TTC549 (cell line): ENCODE data around the gene ZNF831.

Experiments
- FAIRE-seq: peaks from 2 replicates; lab custom pipeline; 2012; peaks lifted over from hg19 to GRCh38; lab: Jason Lieb, UNC

The ZNF831 gene

DNA sequence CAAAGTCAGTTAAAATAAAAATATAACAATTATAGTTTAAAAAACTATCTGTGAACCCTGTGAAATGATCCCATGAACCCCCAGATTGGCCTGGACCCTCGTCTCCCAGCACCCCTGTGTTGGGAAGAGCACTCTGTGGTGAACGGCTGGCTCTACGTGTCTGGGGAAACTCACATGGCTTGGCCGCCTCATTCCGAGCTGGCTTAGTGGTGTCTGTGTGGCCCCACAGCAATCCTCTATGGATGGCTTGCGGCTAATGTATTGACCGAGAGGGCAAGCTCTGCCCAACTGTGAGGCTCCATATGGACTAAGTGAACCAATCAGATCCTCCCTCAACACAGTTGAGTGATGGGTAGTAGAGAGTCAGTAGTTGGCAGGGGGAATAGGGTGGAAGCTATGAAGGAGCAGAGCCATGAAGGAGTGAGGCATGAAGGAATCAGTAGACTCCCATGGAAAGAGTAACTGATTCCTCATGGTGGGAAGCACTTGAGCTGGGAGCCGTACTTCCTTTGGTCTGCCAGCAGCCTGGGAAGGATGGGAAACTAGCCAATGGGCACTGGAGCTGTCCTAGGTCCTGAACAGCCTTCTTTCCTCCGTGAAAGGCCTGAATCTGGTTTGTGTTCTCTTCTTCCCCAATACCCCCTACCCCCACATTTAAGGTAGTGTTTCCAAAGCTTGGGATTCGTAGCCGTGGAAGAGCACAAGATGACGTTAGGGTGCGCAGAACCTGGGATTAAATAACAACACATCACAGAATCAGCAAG is 21.6 kb upstream of the ZNF831 start:
- no peak for FAIRE-seq

DNA sequence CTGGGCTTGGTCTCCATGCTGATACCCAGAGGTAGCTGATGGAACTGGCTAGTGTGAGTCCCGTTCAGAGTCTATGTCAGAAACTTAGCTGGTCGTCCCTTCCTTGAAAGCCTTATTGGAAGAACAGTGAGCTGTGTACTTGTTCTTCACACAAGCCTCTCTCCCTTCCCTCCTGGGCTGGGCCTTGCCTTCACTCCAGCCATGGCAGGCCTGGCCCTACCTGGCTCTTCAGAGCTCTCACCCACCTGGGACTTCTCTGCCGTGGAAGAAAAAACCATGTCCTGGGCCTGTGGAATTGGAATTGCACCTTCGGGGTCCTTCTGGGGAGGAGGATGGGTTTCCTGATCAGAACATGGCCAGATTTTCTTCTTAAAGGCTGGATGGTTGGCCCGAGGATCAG is 20.3 kb upstream of the ZNF831 start:
- no peak for FAIRE-seq

DNA sequence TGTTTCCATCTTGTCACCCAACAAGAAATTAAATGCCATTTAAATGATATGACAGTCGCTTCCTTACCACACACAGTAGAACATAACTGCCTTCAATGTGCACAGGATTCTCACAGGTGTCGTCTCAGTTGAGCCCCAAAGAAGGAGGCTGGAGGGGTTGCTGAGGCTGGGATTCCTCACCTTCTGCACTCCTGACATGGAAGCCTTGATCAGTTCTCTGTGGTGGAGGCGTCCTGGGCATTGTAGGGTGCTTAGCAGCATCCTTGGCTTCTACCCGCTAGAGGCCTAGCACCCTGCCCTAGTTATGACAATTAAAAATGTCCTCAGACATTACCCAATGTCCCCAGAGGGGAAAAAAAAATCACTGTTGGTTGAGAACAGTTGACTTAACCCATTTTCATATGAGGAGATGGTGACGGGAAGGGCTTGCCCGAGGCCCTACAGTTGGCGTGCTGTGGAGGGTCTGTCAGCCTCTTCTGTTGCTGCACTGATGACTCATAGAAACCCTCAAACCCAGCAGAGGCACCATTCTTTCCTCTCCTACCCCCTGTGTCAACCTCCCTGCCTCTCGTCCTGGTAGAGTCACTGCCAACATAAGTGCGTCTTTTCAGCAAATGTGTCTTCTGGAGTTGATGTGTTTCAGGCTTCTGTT is 19.3 kb upstream of the ZNF831 start:
- FAIRE-seq: no peak

DNA sequence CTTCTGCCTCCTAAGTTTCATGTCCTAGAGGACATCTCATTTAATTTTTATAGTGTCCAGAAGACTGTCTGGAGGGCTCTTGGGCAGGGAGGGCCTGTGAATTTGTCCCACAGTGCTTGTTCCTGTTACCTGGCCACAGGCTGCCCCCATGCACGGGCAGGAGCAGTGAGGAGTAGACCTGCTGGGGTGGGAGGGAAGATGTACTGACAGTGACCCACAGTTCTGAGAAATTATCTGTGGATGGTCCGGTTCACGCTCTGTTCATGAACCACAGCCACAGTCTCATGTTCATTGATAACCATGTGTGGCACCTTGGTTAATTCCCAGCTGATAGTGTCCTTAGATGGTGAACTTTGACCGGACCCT is 18.8 kb upstream of the ZNF831 start:
- no peak for FAIRE-seq

DNA sequence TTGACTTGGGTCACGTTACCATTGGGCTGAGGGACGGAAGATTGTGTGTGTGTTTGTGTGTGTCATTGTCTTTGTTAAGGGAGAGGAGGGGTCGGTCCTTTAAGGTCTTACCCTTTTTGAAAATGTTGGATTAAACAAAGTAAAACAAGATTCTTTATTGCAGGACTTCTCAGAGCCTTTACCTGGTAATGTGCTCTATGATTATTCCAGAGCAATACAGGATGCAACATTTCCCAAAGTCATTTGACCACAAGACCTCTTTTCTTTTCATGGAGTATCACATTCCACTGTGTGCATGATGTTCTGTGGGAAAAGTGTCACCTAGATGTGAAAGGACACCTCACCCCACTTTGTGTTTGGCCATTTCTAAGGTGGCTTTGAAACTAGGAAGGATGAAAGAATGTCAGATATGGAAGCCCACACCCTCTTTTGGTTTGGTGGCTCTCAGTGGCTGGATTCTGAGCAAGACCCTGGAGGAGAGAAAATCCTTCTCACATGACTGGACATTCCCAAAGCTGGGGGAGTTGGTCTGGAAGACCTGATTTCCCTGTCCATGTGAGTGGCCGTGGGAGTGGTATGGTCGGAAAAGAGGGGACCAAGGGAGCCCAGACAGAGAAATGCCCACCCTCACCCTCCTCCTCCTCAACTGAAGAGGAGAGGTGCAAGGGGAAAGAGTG is 18.2 kb upstream of the ZNF831 start:
- no peak for FAIRE-seq

DNA sequence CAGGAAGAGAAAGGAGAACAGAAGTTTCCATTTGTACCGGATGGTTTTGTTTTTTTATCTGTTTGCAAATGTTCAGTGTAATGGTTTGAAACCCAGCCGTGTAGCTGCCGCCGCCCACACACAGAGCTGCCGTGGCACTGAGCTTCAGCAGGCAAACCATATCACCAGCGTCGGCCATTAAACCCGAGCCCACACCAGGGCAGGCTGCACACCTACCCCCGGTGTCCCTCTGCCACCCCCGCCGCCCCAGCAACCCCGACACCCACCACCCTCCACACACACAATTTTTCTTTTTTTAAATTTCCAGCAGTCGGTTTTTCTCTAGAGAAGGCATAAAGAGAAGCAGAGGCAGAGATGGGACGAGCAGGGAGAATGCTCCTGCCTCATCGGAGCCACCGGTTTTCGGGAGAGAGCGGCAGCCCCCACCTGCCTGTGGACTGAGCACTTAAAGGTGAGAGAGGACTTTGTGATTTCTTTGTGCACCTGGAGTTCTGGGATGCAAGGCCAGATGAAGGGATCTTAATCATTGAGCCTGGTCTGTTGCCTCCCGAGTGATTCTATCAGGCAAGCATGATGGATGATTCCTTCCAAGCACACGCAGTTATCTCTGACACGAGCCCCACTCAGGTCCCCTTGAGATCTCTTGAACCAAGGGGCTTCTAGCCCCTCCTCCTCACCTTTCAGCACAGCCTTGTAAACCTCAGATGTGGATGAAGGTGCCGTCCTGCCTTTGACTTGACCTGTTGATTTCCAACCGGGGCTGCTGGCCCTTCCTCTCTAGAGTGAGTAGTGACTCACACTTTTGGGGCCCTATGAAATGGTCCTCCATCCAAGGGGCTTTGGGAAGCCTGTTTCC is 17.5 kb upstream of the ZNF831 start:
- no peak for FAIRE-seq

DNA sequence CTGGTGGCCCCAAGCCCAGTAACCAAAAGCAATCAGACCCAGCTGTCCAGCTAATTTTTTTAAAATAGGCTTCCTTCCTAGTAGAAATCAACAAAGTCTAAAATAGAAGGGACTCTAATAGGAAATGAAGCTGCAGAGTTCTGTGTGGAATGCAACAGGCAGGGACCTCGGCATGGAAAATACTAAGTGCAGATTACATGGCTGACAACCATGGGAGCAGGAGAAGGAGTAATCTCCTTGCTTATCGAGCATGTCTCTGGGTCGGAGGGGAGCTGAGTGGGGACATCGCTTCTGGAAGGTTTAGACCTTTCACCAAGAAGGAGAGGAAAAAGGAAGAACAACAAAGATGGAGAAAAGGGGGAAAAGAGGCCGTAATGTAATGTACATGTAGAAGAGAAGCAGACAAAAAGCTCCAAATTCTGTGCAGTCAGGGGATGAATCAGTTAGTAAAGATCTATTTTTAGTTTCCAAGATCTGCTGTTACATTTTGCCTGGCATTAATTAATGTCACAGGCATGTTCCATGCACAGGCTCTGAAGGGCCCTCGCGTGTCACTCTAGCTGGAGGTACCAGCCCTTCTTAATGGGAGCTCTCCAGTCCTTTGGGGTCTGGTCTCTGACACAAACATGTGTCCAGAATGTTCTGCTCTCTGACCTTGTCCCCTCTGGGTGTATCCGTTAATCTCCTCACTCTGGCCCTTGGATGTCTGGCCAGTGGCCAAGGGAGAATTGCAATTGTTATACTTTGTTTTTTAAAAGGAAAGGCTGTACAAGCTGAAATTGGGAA is 16.6 kb upstream of the ZNF831 start:
- no peak for FAIRE-seq

DNA sequence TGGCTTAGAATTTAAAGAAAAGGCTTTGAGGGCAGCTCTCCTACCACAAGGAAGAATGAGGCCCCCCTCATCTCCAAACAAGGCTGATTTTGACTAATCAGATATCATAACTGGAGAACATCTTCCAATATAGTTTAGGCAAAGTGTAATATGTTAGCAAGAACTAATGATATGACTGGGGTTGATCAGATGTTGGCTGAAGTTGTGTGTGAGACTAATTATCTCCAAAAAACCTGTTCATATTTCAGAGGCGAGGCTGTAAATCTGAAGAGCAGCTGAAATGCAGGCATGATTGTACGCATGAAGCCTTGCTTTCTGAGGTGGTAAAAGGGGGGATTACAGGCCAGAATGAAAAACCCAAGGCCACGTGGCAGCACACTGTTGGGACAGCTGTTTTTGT is 16.0 kb upstream of the ZNF831 start:
- no peak for FAIRE-seq

DNA sequence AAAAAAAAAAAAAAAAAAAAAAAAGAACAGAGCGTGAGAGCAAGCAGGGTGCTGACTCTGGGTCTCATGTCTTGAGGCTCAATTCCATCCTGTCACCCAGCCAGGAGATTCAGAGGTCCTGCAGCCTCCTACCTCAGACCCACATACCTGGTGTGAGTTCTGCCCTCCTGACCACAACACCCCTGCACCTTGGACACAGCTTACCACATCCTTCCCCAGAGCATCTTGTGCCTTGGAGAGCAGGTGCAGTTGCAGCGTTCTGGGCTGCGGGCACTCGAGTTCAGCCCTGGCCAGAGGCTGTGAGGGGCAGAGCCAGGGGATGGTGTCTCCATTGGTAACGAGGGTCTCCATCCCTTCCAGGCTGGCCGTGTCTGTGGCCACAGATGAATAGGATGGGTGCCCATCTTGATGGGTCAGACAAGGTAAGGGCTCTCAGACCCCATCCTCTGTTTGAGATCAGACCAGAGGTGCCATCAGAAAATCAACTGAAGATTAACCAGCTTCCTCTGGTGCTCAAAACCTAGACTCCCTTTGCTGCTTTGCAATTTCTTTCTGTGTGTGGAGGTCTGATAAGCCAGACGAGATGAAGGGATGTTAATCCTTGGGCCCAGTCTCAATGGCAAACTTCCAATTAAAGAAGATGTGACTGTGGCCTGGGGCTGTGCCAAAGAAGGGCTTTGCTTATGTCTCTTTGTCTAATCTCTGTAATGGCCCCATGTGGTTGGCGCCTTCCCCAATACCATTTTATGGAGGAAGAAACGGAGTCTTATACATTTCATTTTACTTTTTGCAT is 14.7 kb upstream of the ZNF831 start:
- no peak for FAIRE-seq

DNA sequence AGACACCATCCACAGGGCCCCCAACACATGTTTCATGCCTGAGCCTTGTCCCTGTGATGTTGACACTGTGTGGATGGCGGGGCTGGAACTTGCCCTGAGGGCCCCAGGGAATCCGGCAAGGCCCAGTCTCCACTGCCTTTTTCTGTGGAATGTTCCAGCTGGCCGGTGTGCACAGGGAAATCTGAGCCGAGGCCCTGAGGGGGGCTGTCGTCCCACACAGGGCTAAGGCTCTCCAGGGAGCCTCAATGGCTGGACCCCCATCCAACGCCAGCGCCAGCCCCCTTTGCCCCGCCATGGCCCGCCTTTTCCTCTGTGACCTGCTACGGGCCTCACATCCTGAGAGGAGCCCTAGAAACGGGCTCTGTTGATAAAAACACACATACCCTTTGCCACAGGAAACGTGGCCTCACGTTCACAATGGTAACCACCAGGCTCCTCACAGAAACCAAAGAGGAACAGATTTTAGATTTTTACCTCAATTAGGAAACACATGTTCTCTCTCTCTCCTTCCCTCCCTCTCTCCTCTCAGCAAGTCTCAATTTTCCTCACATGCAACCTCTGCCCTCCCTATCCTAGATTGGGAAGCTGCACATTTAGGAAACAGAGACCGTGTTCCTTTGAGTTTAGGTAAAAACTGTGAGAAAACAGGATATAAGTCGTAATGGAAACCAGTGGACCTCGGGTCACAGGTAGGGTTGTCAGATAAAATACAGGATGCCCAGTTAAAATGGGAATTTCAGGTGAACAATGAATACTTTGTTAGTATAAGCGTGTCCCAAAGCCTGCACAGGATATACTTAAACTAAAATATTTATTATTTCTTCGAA is 13.7 kb upstream of the ZNF831 start:
- no peak for FAIRE-seq

DNA sequence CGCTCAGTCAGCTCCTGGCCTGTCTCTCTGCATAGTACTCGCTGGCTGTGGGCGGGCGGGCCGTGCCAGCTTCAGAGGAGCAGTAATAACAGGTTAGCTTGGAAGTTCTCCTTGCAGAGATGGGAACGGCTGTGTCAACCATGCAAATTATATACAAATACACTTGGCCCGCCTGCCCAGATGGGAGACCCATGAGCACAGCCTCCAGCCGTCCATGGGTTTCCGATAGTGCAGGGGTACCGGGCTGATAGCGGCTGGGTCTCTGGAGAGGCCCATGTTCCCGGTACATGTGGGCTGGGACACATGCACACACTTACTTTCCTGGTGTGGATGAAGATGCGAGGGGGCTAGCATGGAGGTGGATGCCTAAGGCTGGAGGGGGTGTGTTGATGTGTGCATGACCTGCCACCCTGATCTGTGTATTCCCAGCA is 12.8 kb upstream of the ZNF831 start:
- FAIRE-seq: no peak

DNA sequence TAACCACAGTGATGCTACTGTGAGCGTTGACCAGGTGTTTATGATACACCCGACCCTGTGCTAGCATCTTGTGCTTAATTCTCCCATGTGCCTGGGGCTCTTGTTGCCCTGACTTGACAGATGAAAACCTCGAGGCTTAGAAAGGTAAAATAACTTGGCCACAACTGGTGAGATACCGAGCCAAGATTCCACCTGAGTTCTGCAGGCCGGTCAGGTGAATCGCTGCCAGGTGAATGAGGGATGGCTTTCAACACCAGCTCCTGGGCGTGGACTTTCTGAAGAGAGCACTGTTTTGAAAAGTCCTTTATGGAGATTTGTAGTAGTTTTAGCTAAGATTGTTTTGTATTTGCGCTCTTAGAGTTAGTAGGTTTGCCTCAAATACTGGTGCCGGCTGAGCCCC is 12.2 kb upstream of the ZNF831 start:
- no peak for FAIRE-seq

DNA sequence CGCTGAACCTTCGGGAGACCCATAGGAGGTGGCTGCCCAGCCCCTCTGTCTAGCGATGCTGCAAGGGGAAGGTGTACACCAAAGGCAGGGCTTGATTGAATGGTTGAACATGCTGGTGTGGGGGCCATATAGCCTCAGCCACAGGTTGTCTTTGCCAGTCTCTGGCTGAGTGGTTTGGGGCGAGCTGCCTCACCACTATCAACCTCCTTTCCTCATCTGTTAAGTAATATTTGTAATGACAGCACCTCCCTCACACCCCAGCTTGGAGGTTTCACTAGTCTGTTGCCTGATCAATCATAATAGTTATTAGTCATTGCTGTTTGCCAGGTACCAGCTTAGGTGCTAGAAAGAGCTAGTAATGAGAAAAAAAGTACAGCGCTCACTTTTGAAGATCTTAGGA is 11.8 kb upstream of the ZNF831 start:
- FAIRE-seq: no peak

DNA sequence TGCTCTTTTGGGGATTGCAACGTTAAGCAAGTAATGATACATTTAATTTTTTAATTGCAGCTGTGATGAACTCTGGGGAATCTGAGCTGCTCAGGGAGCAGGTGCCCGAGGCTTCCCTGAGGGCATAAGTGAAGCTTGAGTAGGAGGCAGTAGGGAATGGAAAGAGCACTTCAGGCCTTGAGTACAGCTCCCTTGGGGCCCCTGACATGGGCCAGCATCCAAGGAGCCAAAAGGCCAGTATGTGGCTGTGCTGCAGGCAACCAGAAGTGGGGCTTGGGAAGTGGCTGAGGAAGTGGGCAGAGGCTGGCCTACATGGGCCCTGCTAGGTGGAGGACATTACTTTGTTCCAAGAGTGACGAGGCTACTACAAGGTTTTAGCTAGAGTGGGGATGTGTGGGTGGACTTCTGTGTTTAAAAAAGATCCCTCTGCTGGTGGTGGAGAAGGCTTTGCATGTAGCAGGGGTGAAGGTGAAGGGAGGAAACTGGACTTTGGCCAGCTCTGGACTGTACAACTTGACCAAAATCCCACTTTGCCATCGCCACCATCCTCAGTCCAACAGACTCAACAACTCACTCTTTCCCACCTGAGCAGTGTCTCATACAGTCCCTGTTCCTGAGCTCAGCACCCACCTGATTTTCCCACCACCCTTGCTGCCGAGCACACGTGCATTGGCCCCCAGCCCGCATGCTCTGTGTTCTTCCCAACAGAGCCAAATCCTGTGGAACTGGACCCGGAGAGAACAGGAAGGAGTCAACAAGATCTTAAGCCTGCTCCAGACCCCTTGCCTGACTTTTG is 10.9 kb upstream of the ZNF831 start:
- FAIRE-seq: no peak

DNA sequence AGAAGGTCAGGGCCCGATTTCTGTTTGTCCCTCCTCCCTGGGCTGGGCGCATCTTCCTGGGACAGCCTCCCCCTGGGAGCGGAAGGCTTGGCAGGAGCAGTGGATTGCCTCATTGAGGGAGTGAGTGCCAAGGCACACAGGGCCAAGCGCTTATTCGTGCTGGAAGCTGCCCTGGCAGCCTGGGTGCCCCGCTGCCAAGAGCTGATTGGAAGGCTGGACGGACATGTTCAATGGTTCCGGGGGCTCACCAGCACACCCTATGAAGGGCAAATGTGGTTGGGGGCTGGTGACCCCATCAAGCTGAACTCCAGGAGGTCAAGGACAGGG is 10.3 kb upstream of the ZNF831 start:
- no peak for FAIRE-seq

DNA sequence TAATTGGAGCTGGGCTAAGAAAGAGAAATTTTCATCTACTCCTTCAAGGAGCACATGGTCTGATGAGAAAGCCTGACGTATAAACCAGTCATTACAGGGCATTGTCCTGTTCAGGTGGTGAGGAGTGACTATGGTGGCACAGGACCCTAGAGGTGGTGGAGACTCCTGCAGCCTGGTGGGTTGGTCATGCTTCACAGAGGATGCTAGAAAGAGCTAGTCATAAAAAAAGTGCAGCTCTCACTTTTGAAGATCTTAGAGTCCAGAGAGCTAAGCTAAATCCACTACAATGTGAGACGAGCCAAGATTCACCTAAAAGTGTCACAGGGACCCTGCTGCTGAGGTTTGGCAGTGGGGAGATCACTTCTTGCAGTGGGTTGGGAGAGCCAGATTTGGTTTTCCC is 9.8 kb upstream of the ZNF831 start:
- no peak for FAIRE-seq

DNA sequence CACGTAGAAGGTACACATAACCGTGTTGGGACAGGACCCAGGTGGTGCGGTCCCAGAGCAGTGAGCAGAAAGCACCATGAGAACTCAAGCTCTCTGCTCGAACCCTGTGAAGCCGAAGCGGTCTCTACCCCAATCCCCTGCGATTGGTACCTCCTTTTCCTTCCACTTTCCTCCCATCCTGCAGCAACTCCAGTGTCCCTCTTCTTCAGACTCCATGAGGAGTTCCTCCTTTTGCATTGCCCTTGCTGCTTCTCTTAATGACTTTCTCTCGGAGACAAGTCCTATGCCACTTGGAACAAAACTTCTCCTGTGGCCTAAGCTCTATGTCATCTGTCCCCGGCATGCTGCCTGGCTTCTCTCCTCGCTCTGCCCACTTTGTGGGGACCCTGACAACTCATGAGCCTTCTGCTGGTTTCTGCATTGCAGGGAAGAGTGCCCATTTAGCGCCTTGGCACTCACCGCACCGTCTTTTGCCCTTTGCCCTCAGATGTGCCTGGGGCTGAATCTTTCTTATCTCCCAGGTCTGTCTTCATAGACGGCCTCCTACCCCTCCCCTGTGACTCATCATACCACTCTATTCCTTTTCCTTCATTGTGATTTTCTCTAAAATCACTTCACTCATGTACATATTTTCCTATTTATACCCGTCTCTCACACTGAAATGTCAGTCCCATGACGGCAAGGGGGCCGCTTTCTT is 9.2 kb upstream of the ZNF831 start:
- no peak for FAIRE-seq

DNA sequence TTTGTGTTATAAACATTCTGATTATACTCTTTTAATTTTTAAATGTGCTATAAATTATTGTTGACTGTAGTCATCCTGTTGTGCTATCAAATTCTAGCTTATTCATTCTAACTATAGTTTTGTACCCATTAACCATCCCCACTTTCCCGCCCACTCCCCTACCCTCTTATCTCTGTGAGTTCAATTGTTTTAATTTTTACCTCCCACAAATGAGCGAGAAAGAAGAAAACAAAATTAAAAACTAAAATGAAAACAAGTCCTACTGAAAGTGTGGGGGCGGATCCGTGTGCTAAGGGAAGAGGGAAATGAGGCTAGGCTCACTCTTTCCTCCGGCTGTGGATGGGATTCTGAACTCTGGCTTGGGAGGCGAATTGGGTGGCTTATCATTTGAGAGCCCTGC is 6.6 kb upstream of the ZNF831 start:
- FAIRE-seq: no peak

DNA sequence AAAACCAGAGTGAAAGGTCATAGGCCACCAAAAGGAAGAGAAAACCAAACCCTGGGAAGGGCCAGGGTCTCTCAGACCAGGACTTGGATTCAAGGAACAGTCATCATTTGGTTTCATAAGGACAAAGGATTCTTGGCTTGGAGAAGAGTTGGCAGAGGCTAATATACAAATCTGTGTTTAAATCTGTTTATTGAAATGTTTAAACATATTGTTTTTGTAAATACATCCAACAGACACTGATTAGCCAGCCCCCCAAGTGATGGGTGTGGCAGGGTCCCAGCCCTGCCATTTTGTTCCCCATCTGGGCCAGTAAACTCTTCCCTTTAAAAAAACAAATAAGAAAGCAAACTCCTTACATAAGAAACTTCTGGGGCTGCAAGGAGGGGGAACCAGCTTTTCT is 6.1 kb upstream of the ZNF831 start:
- FAIRE-seq: no peak
